Uterus (tissue), 2 donors: ENCODE data around the gene CACNB1.

Source experiments
- CTCF ChIP-seq, 4 experiments: fragments of 200-600 bp in 2 of 4; fragments of 450-650 bp in 2 of 4; sonication (generic) in 2 of 4; IDR thresholded peaks; one replicate each; pipeline ENCODE4 v1.5.1; 2016 to 2019; ENCODE audit warnings: antibody characterized with exemption in 4 of 4, mild to moderate bottlenecking in 2 of 4, moderate library complexity in 1 of 4
- POLR2A ChIP-seq, 2 donors: fragments of 450-650 bp; IDR thresholded peaks; one replicate each; pipeline ENCODE4 v1.6.1; 2016; ENCODE audit warnings: antibody characterized with exemption in 2 of 2, mild to moderate bottlenecking in 1 of 2, moderate library complexity in 1 of 2

- TF ChIP-seq POLR2A (IDR thresholded peaks at IDR 0.05) (no peak), CTCF (IDR thresholded peaks at IDR 0.05) (no peak)
These were observed 31.6 kb downstream of the CACNB1 start, which contains the start of gene ARL5C for GRCh38 chr17:39165841-39166349.
